Esophagus squamous epithelium (tissue), 5 donors: ENCODE results near the gene IFRD2. TPM values are rescaled to one million over a fixed set of nuclear protein-coding genes. Genes with fewer than 3 reads are reported as not detected.
A peak's percentile ranks its signal among the peaks of the same experiment; 100 is the strongest.

Experiments
- DNase-seq: peaks from one replicate; lab custom pipeline; 2025; lab: John Stamatoyannopoulos, UW
- H3K27ac ChIP-seq, 4 donors: fragments of 200-600 bp; sonication (generic); one replicate each; pipeline ENCODE4 v1.5.1; 2016 to 2019; ENCODE audit warnings: mild to moderate bottlenecking in 1 of 4
- H3K27me3 ChIP-seq, 4 donors: fragments of 200-600 bp; sonication (generic); 1 replicate in 3 of 4; 2 replicates in 1 of 4; pipeline versions ENCODE4 v1.5.1 to v1.6.0; 2017 to 2021; ENCODE audit warnings: antibody characterized with exemption in 1 of 4
- H3K36me3 ChIP-seq, 3 donors: fragments of 200-600 bp; sonication (generic); one replicate each; pipeline ENCODE4 v1.5.1; 2016 to 2019
- H3K4me1 ChIP-seq, 3 donors: fragments of 200-600 bp; sonication (generic); one replicate each; pipeline ENCODE4 v1.5.1; 2017 to 2019
- H3K4me3 ChIP-seq, 4 donors: fragments of 200-600 bp; sonication (generic); 1 replicate in 3 of 4; 2 replicates in 1 of 4; pipeline ENCODE4 v1.5.1; 2016 to 2019; ENCODE audit warnings: mild to moderate bottlenecking in 2 of 4, moderate library complexity in 1 of 4
- H3K9me3 ChIP-seq, 3 donors: fragments of 200-600 bp; sonication (generic); one replicate each; pipeline ENCODE4 v1.5.1; 2016 to 2019
- CTCF ChIP-seq, 6 experiments: fragments of 450-650 bp in 4 of 6; fragments of 200-600 bp in 2 of 6; sonication (generic) in 2 of 6; IDR thresholded peaks; one replicate each; pipeline ENCODE4 v1.5.1; 2016 to 2019; ENCODE audit warnings: antibody characterized with exemption in 6 of 6, mild to moderate bottlenecking in 4 of 6, moderate library complexity in 4 of 6
- POLR2A ChIP-seq, 4 donors: fragments of 450-650 bp; IDR thresholded peaks; one replicate each; pipeline ENCODE4 v1.6.1; 2017; ENCODE audit warnings: antibody characterized with exemption in 4 of 4, mild to moderate bottlenecking in 4 of 4, moderate library complexity in 3 of 4
- WGBS, 2 donors: methylation state at CpG; one replicate each; pipeline ENCODE4 v1.1.5; 2018; 5-methylcytosine and 5-hydroxymethylcytosine counted together
- intact Hi-C: fragments of 100-400 bp; cut with DNase I; formaldehyde crosslinking; loops from one replicate; pipeline ENCODE4 v1.15.0; 2022
- total RNA-seq, 4 donors: library from RNA; depleted of rRNA; stranded (reverse); fragments of >200 nt; gene quantifications; one replicate each; pipeline ENCODE4 v1.1.0, GENCODE V29; 2016
- donor health status: DM: yes; HTN: yes; CAD: no.

IFRD2 gene
- total RNA-seq, 4 donors from 2014 or later = 49.0 to 100 (median 72.9) TPM

- peak overlapping the region in 1 of 4 donors; percentile 12 for H3K4me3 ChIP-seq
- intact Hi-C loops = no loop called here
- peak overlapping the region; percentile 96 to 100 (median 98) for H3K27ac ChIP-seq
- H3K36me3 ChIP-seq = peaks cover 22 to 42% (median 26%) of the 10 kb centered on the region in 3 donors
- TF ChIP-seq CTCF (IDR thresholded peaks at IDR 0.05) (no peak), POLR2A (IDR thresholded peaks at IDR 0.05) (no peak)
- WGBS, 2 donors = 37 to 53% methylated on average over 5 of the region's 5 CpGs
- no peaks in the 10 kb centered on the region for H3K9me3 ChIP-seq
- no peaks in the 10 kb centered on the region for H3K27me3 ChIP-seq
- peaks cover 48 to 72% (median 52%) of the 10 kb centered on the region in 3 donors for H3K4me1 ChIP-seq
- DNase-seq = no peak
Measured at GRCh38 chr3:50334339-50335075, 42.3 kb upstream of the IFRD2 start.

GRCh38 chr3:50333744-50334328 is 41.6 kb upstream of the IFRD2 start:
- Histone ChIP-seq H3K4me1 (peaks cover 48 to 70% (median 51%) of the 10 kb centered on the region in 3 donors), H3K27me3 (no peaks in the 10 kb centered on the region), H3K4me3 (peak overlapping the region in 1 of 4 donors; percentile 12), H3K9me3 (no peaks in the 10 kb centered on the region), H3K27ac (peak overlapping the region; percentile 96 to 100 (median 98)), H3K36me3 (peaks cover 24 to 47% (median 26%) of the 10 kb centered on the region in 3 donors)
- intact Hi-C loops = no loop called here
- TF ChIP-seq CTCF (IDR thresholded peaks at IDR 0.05) (no peak), POLR2A (IDR thresholded peaks at IDR 0.05) (no peak)
- no peak for DNase-seq
- 42 to 73% methylated on average over 9 to 10 of the region's 12 CpGs for WGBS, 2 donors

- H3K4me3 ChIP-seq = no peak overlapping the region
- H3K9me3 ChIP-seq = no peaks in the 10 kb centered on the region
- WGBS, 2 donors = 90% methylated on average over 8 of the region's 19 CpGs; no CpG with 5 or more reads in 1 of the 2 donors
- DNase-seq = no peak
- peaks cover 49 to 72% (median 54%) of the 10 kb centered on the region in 3 donors for H3K4me1 ChIP-seq
- TF ChIP-seq POLR2A (IDR thresholded peaks at IDR 0.05) (no peak), CTCF (IDR thresholded peaks at IDR 0.05) (no peak)
- no peaks in the 10 kb centered on the region for H3K27me3 ChIP-seq
- intact Hi-C loops = no loop called here
- peaks cover 24 to 49% (median 26%) of the 10 kb centered on the region in 3 donors for H3K36me3 ChIP-seq
- no peak overlapping the region for H3K27ac ChIP-seq
Measured at GRCh38 chr3:50331364-50331907, 39.2 kb upstream of the IFRD2 start.

GRCh38 chr3:50330330-50330729 is 38.1 kb upstream of the IFRD2 start:
- TF ChIP-seq CTCF (IDR thresholded peaks at IDR 0.05) (no peak), POLR2A (IDR thresholded peaks at IDR 0.05) (no peak)
- Histone ChIP-seq H3K27ac (no peak overlapping the region), H3K27me3 (no peaks in the 10 kb centered on the region), H3K36me3 (peaks cover 24 to 60% (median 26%) of the 10 kb centered on the region in 3 donors), H3K4me3 (no peak overlapping the region), H3K9me3 (no peaks in the 10 kb centered on the region), H3K4me1 (peaks cover 38 to 72% (median 43%) of the 10 kb centered on the region in 3 donors)
- intact Hi-C loops = no loop called here
- WGBS, 2 donors = 93% methylated on average over 3 of the region's 10 CpGs; no CpG with 5 or more reads in 1 of the 2 donors
- DNase-seq = no peak
